ENCODE data around the gene KIF5B.

- TF ChIP-seq SPI1 (IDR thresholded peaks at IDR 0.05; ENCODE audit: low read depth, low read length) (no peak), POLR2A (IDR thresholded peaks at IDR 0.05; ENCODE audit: low read depth, low read length) (no peak)
Measured at GRCh38 chr10:32095116-32095733, 39.0 kb upstream of the KIF5B start.
